H1 (cell line): ENCODE measurements around the gene NEU4. TPM values are rescaled to one million over a fixed set of nuclear protein-coding genes. Genes with fewer than 3 reads are reported as not detected.

Experiments
- CTCF ChIA-PET: fragments of 300-600 bp; sonication (Branson Sonifier 250); formaldehyde crosslinking; loops from one replicate; lab custom pipeline; 2021; ENCODE audit not compliant: partially characterized antibody; lab: Charles Lee
- POLR2A ChIA-PET: fragments of 300-600 bp; sonication (Branson Sonifier 250); formaldehyde crosslinking; loops from one replicate; lab custom pipeline; 2021; ENCODE audit warnings: inconsistent platforms; ENCODE audit not compliant: partially characterized antibody; lab: Charles Lee
- DNase-seq, 2 experiments: peaks; one replicate each; pipeline versions ENCODE4 v3.0.0 to v3.0.0-alpha.2; 2010 to 2022; ENCODE audit warnings: low spot score in 2 of 2, low read depth in 1 of 2, mixed read lengths in 1 of 2
- FAIRE-seq: peaks from 2 replicates; lab custom pipeline; 2011; peaks lifted over from hg19 to GRCh38; lab: Jason Lieb, UNC
- H2AFZ ChIP-seq: 2 replicates; pipeline ENCODE4 v1.8.1; 2012; ENCODE audit warnings: low read length, inconsistent platforms
- H2AK5ac ChIP-seq: 2 replicates; pipeline ENCODE4 v1.6.1; 2013; ENCODE audit warnings: low read depth, low read length
- H2BK120ac ChIP-seq: replicated peaks from 2 replicates; pipeline ENCODE3; 2013; ENCODE audit warnings: low read depth, low read length, inconsistent platforms
- H2BK12ac ChIP-seq: 2 replicates; pipeline ENCODE4 v1.6.1; 2013; ENCODE audit warnings: low read depth, low read length
- H2BK15ac ChIP-seq: 2 replicates; pipeline ENCODE4 v1.6.1; 2013; ENCODE audit warnings: low read length
- H2BK20ac ChIP-seq: 2 replicates; pipeline ENCODE4 v1.6.1; 2013; ENCODE audit warnings: low read length
- H2BK5ac ChIP-seq: 2 replicates; pipeline ENCODE4 v1.6.1; 2013; ENCODE audit warnings: low read depth, low read length
- H3K14ac ChIP-seq: 2 replicates; pipeline ENCODE4 v1.6.1; 2013; ENCODE audit warnings: inconsistent platforms; ENCODE audit not compliant: insufficient read length
- H3K18ac ChIP-seq: 2 replicates; pipeline ENCODE4 v1.6.1; 2013; ENCODE audit warnings: low read length; ENCODE audit errors: extremely low read depth
- H3K23ac ChIP-seq: 2 replicates; pipeline ENCODE4 v1.6.1; 2013; ENCODE audit warnings: inconsistent platforms; ENCODE audit not compliant: insufficient read length
- H3K23me2 ChIP-seq: 2 replicates; pipeline ENCODE4 v1.6.1; 2013; ENCODE audit warnings: low read depth, low read length
- H3K27ac ChIP-seq: 2 replicates; pipeline ENCODE4 v1.6.1; 2011; ENCODE audit warnings: low read depth, low read length, inconsistent platforms
- H3K27me3 ChIP-seq, 4 experiments: replicated peaks in 1 of 4; 1 replicate in 1 of 4; 2 replicates in 3 of 4; pipeline versions ENCODE4 v1.6.1 to v1.8.1; 2011 to 2013; ENCODE audit warnings: low read length in 3 of 4, mild to moderate bottlenecking in 3 of 4, inconsistent platforms in 2 of 4, mixed read lengths in 2 of 4, moderate library complexity in 1 of 4; ENCODE audit not compliant: control insufficient read depth in 3 of 4, insufficient read depth in 3 of 4; ENCODE audit errors: extremely low read depth in 1 of 4
- H3K36me3 ChIP-seq, 4 experiments: 2 replicates each; pipeline versions ENCODE4 v1.6.1 to v1.8.1; 2011 to 2013; ENCODE audit warnings: mild to moderate bottlenecking in 4 of 4, low read length in 3 of 4, moderate library complexity in 2 of 4, control low read depth in 1 of 4, inconsistent platforms in 1 of 4; ENCODE audit not compliant: insufficient read depth in 4 of 4, control insufficient read depth in 2 of 4
- H3K4ac ChIP-seq: replicated peaks from 2 replicates; pipeline ENCODE3; 2013; ENCODE audit warnings: low read length, low read depth, mixed read lengths, inconsistent platforms; ENCODE audit not compliant: insufficient read length
- H3K4me1 ChIP-seq, 4 experiments: replicated peaks in 1 of 4; 1 replicate in 1 of 4; 2 replicates in 3 of 4; pipeline versions ENCODE4 v1.6.1 to v1.8.1; 2011 to 2013; ENCODE audit warnings: low read length in 3 of 4, inconsistent platforms in 2 of 4, mixed read lengths in 1 of 4; ENCODE audit not compliant: insufficient read depth in 4 of 4, control insufficient read depth in 3 of 4
- H3K4me2 ChIP-seq, 2 experiments: 2 replicates each; pipeline versions ENCODE4 v1.6.1 to v1.8.1; 2011 to 2013; ENCODE audit warnings: low read depth in 2 of 2, low read length in 2 of 2, control low read depth in 1 of 2, inconsistent platforms in 1 of 2, mild to moderate bottlenecking in 1 of 2; ENCODE audit not compliant: insufficient read depth in 1 of 2
- H3K4me3 ChIP-seq, 4 experiments: fragments of 200-600, 300-600 bp in 1 of 4; sonication (generic), shearing (Covaris generic), sonication (Bioruptor Twin) in 1 of 4; 2 replicates each; pipeline versions ENCODE4 v1.5.1 to v1.8.1; 2011 to 2016; ENCODE audit warnings: low read length in 4 of 4, low read depth in 3 of 4, control low read depth in 2 of 4, inconsistent platforms in 2 of 4, mild to moderate bottlenecking in 2 of 4, mixed read lengths in 1 of 4, moderate library complexity in 1 of 4; ENCODE audit not compliant: insufficient read depth in 2 of 4; ENCODE audit errors: extremely low read depth in 1 of 4
- H3K56ac ChIP-seq: replicated peaks from 2 replicates; pipeline ENCODE3; 2013; ENCODE audit warnings: low read depth, mild to moderate bottlenecking, mixed read lengths, low read length, inconsistent platforms; ENCODE audit not compliant: insufficient read length
- H3K79me1 ChIP-seq: 2 replicates; pipeline ENCODE4 v1.6.1; 2013; ENCODE audit warnings: low read depth, low read length, control low read depth
- H3K79me2 ChIP-seq, 2 experiments: 2 replicates each; pipeline versions ENCODE4 v1.6.1 to v1.8.1; 2012 to 2013; ENCODE audit warnings: low read length in 2 of 2, mild to moderate bottlenecking in 2 of 2, inconsistent platforms in 1 of 2; ENCODE audit not compliant: insufficient read depth in 2 of 2, control insufficient read depth in 1 of 2
- H3K9ac ChIP-seq, 4 experiments: replicated peaks in 1 of 4; 1 replicate in 1 of 4; 2 replicates in 3 of 4; pipeline versions ENCODE4 v1.6.1 to v1.8.1; 2011 to 2013; ENCODE audit warnings: low read depth in 3 of 4, low read length in 3 of 4, control low read depth in 2 of 4, mild to moderate bottlenecking in 2 of 4, moderate library complexity in 2 of 4, inconsistent platforms in 1 of 4; ENCODE audit errors: extremely low read depth in 1 of 4
- H3K9me3 ChIP-seq, 2 experiments: 2 replicates each; pipeline versions ENCODE4 v1.6.1 to v1.8.1; 2012 to 2013; ENCODE audit warnings: mild to moderate bottlenecking in 2 of 2, moderate library complexity in 2 of 2, control low read depth in 1 of 2, inconsistent platforms in 1 of 2, low read depth in 1 of 2, low read length in 1 of 2, mixed read lengths in 1 of 2; ENCODE audit not compliant: insufficient read depth in 2 of 2
- H4K20me1 ChIP-seq, 2 experiments: replicated peaks in 1 of 2; 2 replicates each; pipeline versions ENCODE3 to v1.8.1; 2011 to 2013; ENCODE audit warnings: inconsistent platforms in 2 of 2, low read length in 2 of 2, mild to moderate bottlenecking in 1 of 2; ENCODE audit not compliant: insufficient read depth in 2 of 2, control insufficient read depth in 1 of 2
- H4K5ac ChIP-seq: 2 replicates; pipeline ENCODE4 v1.6.1; 2013; ENCODE audit warnings: low read length, low read depth, mixed read lengths, inconsistent platforms; ENCODE audit not compliant: insufficient read length
- H4K8ac ChIP-seq: 2 replicates; pipeline ENCODE4 v1.8.0; 2013; ENCODE audit warnings: mild to moderate bottlenecking, moderate library complexity, low read length, inconsistent platforms; ENCODE audit not compliant: insufficient read depth; ENCODE audit errors: extremely low read depth
- H4K91ac ChIP-seq: replicated peaks from 2 replicates; pipeline ENCODE3; 2013; ENCODE audit warnings: low read length, mixed read lengths, inconsistent platforms; ENCODE audit not compliant: insufficient read length
- SIN3A ChIP-seq, 2 experiments: IDR thresholded peaks in 1 of 2; conservative IDR thresholded peaks in 1 of 2; 2 replicates each; pipeline ENCODE4 v1.6.1; 2011 to 2012; ENCODE audit warnings: low read length in 2 of 2, improper control_type of control experiment in 1 of 2, low read depth in 1 of 2, mild to moderate bottlenecking in 1 of 2
- SP4 ChIP-seq: IDR thresholded peaks from 2 replicates; pipeline ENCODE4 v1.6.1; 2012; ENCODE audit warnings: low read length, inconsistent platforms
- TCF12 ChIP-seq: IDR thresholded peaks from 2 replicates; pipeline ENCODE4 v1.6.1; 2011; ENCODE audit warnings: low read depth, mild to moderate bottlenecking, low read length
- ZNF274 ChIP-seq: IDR thresholded peaks from 2 replicates; pipeline ENCODE4 v1.7.0; 2012; ENCODE audit warnings: low read length, borderline replicate concordance; ENCODE audit errors: extremely low read depth
- WGBS, 2 experiments: shearing (Covaris generic) in 1 of 2; methylation state at CpG; one replicate each; pipeline versions ENCODE4 v1.1.6 to v1.1.7; 2013 to 2015; ENCODE audit warnings: low lambda C conversion rate in 2 of 2, mixed read lengths in 2 of 2, inconsistent platforms in 1 of 2, low coverage in 1 of 2, missing lambda C conversion rate in 1 of 2; ENCODE audit not compliant: insufficient replicate concordance in 2 of 2, insufficient coverage in 1 of 2, insufficient read length in 1 of 2; ENCODE audit errors: extremely low coverage in 1 of 2, missing lambda C conversion rate in 1 of 2; 5-methylcytosine and 5-hydroxymethylcytosine counted together
- polyA plus RNA-seq, 7 experiments: library from polyadenylated mRNA; depleted of rRNA in 3 of 7; stranded (reverse) in 5 of 7; unstranded in 2 of 7; fragments of >200 nt in 5 of 7; fragments of 200-250 nt in 2 of 7; gene quantifications; 1 replicate in 5 of 7; 2 replicates in 1 of 7; 4 replicates in 1 of 7; pipeline versions ENCODE4 v1.2.1 to v1.2.3, GENCODE V29; 2011 to 2013; ENCODE audit warnings: missing spikeins in 2 of 7, mixed read lengths in 2 of 7
- total RNA-seq: library from RNA; stranded (reverse); fragmentation: NEBNext Ultra II Directional; extraction: Animal tissue kit (Norgen Biotek cat#: 25700); gene quantifications from 2 replicates; pipeline ENCODE4 v1.2.1, GENCODE V29; 2021

The NEU4 gene
- total and polyA plus RNA-seq, 2 of the 8 experiments (the other 6 are each of a cell fraction or from before 2014, with no cell fraction given): 0.32 to 0.50 TPM

DNA sequence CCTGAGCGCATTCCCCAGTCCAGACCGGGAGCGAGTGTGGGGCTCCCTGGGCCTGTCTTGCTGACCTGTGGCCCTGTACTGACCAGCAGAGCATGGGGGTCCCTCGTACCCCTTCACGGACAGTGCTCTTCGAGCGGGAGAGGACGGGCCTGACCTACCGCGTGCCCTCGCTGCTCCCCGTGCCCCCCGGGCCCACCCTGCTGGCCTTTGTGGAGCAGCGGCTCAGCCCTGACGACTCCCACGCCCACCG is 5.3 kb downstream of the NEU4 start:
- Histone ChIP-seq H3K23ac (no peak overlapping the region), H3K18ac (no peak overlapping the region), H2AFZ (no peak overlapping the region), H2BK15ac (no peak overlapping the region), H3K79me1 (no peaks in the 10 kb centered on the region), H3K9me3 (no peaks in the 10 kb centered on the region), H3K27ac (no peak overlapping the region), H4K8ac (no peak overlapping the region; the same call in 1 of the 2 replicates)
- TF ChIP-seq TCF12 (no peak), ZNF274 (no peak), SIN3A (conservative IDR thresholded peaks at IDR 0.05 in 1 of 2, IDR thresholded peaks at IDR 0.05 in 1 of 2; ENCODE audit: low read depth in 1 of 2, low read length in 2 of 2) (no peak), SP4 (no peak)
- TF ChIP-seq, all 59 proteins: peak for 0
- no peak overlapping the region for H3K4me3 ChIP-seq
- H3K4ac ChIP-seq: no peak overlapping the region
- no peak overlapping the region for H4K91ac ChIP-seq
- no peak overlapping the region for H3K14ac ChIP-seq
- POLR2A ChIA-PET: no interaction called here
- no peak overlapping the region for H4K5ac ChIP-seq
- H3K79me2 ChIP-seq: no peaks in the 10 kb centered on the region
- FAIRE-seq (no peak), DNase-seq (no peak)
- H4K20me1 ChIP-seq: no peaks in the 10 kb centered on the region
- H3K27me3 ChIP-seq: no peaks in the 10 kb centered on the region
- H3K36me3 ChIP-seq: no peaks in the 10 kb centered on the region
- H2AK5ac ChIP-seq: no peak overlapping the region
- H2BK5ac ChIP-seq: no peak overlapping the region
- no peak overlapping the region for H2BK120ac ChIP-seq
- H2BK20ac ChIP-seq: no peak overlapping the region
- H3K4me2 ChIP-seq: no peak overlapping the region
- no peak overlapping the region for H3K9ac ChIP-seq
- WGBS, 2 experiments: 94% methylated on average over 11 of the region's 17 CpGs; no CpG with 5 or more reads in 1 of the 2 experiments
- H3K56ac ChIP-seq: no peak overlapping the region
- no peaks in the 10 kb centered on the region for H3K23me2 ChIP-seq
- CTCF ChIA-PET: interaction anchor here (1.8 kb wide), 1 partner anchor 64 kb away, joined by 6 read pairs; no protein-coding TSS in a partner anchor
- H2BK12ac ChIP-seq: no peak overlapping the region
- peaks cover 0 to 4% (median 0%) of the 10 kb centered on the region in 4 experiments; a peak in 1 of 7 replicates for H3K4me1 ChIP-seq
